Common myeloid progenitor, CD34-positive (primary cell): Measurements from ENCODE around the gene SLC35B1.

Source experiments
- CTCF ChIA-PET: fragments of 350-600 bp; sonication (Branson Sonifier 250); formaldehyde crosslinking; loops from one replicate; lab custom pipeline; 2021; ENCODE audit warnings: antibody characterized with exemption; lab: Charles Lee
- POLR2A ChIA-PET: fragments of 350-600 bp; sonication (Branson Sonifier 250); formaldehyde crosslinking; loops from one replicate; lab custom pipeline; 2021; ENCODE audit warnings: antibody characterized with exemption; lab: Charles Lee
- DNase-seq, 3 donors: peaks; one replicate each; pipeline versions ENCODE4 v3.0.0 to v3.0.0-alpha.2; 2013
- H3K27ac ChIP-seq, 2 experiments: 1 replicate in 1 of 2; 2 replicates in 1 of 2; pipeline ENCODE4 v1.7.0; 2013; ENCODE audit warnings: inconsistent platforms in 2 of 2, low read length in 2 of 2, mild to moderate bottlenecking in 2 of 2, low read depth in 1 of 2, moderate library complexity in 1 of 2; ENCODE audit not compliant: severe bottlenecking in 2 of 2, insufficient read depth in 1 of 2, poor library complexity in 1 of 2
- H3K27me3 ChIP-seq, 5 experiments: replicated peaks in 2 of 5; 1 replicate in 3 of 5; 2 replicates in 2 of 5; pipeline versions ENCODE4 v1.6.1 to v1.7.0; 2013; ENCODE audit warnings: low read length in 4 of 5, mild to moderate bottlenecking in 2 of 5, moderate library complexity in 2 of 5, inconsistent platforms in 1 of 5; ENCODE audit not compliant: insufficient read depth in 5 of 5, control insufficient read depth in 4 of 5
- H3K36me3 ChIP-seq, 4 experiments: 1 replicate in 2 of 4; 2 replicates in 2 of 4; pipeline versions ENCODE4 v1.6.1 to v1.7.0; 2013; ENCODE audit warnings: low read length in 3 of 4, control low read depth in 1 of 4, mild to moderate bottlenecking in 1 of 4; ENCODE audit not compliant: control insufficient read depth in 4 of 4, insufficient read depth in 4 of 4
- H3K4me1 ChIP-seq, 4 experiments: 1 replicate in 3 of 4; 2 replicates in 1 of 4; pipeline versions ENCODE4 v1.6.1 to v1.7.1; 2013; ENCODE audit warnings: low read length in 3 of 4, mild to moderate bottlenecking in 3 of 4, control low read depth in 1 of 4, inconsistent platforms in 1 of 4, moderate library complexity in 1 of 4; ENCODE audit not compliant: control insufficient read depth in 4 of 4, insufficient read depth in 4 of 4; ENCODE audit errors: control extremely low read depth in 1 of 4
- H3K4me3 ChIP-seq, 7 experiments: 1 replicate in 4 of 7; 2 replicates in 3 of 7; pipeline versions ENCODE4 v1.5.1 to v1.7.0; 2013; ENCODE audit warnings: mild to moderate bottlenecking in 7 of 7, low read length in 6 of 7, moderate library complexity in 6 of 7, inconsistent platforms in 2 of 7, low read depth in 2 of 7, control low read depth in 1 of 7; ENCODE audit not compliant: insufficient read depth in 4 of 7, control insufficient read depth in 1 of 7; ENCODE audit errors: extremely low read depth in 1 of 7
- H3K9me3 ChIP-seq, 5 experiments: 1 replicate in 4 of 5; 2 replicates in 1 of 5; pipeline versions ENCODE4 v1.6.1 to v1.7.1; 2013; ENCODE audit warnings: low read length in 4 of 5, mild to moderate bottlenecking in 2 of 5, inconsistent platforms in 1 of 5, low read depth in 1 of 5, moderate library complexity in 1 of 5; ENCODE audit not compliant: control insufficient read depth in 4 of 5, insufficient read depth in 2 of 5; ENCODE audit errors: control extremely low read depth in 1 of 5
- WGBS: methylation state at CpG from one replicate; pipeline ENCODE4 v1.1.5; 2013; ENCODE audit not compliant: insufficient coverage; 5-methylcytosine and 5-hydroxymethylcytosine counted together

Gene SLC35B1

DNA sequence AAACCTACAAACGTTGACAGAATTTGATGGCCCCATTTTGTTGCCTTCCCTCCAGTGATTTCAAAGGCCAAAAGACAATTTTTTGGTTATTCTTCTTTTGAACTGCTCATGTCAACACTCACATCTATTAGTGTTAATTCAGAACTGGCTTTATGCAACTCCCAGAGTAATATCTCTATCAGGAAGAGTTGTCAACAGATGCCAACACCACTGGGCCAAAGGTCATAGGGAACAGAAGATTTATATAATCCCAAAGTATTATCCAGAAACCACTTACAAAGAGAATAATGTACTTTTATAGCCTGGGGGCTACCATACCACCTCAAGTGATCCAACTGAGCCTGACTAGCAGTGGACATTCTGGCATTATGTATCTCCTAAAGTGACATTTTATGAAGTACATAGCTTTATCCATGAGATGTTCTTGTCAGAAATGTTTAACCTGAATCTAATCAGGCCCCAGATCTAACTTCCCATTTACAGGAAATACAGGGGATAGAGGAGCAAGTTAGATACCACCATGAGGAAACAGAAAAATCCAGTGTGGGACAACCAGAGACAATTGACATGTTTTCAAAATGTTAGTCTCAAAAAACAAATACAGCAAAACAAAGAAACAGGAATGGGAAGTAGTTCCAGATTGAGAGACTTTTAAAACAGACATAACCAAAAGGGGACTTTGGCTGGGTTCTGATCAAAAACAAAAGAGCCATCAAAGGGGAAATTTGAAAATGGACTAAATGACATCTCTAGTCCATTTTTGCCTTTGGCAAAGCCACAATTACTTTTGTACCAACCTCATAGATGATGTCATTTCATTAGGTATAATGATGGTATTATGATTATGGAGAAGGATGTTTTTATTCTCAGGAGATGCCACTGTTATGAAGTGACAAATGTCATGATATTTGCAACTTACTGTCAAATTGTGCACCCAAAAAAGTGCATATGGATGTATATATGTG, 37.7 kb upstream of the SLC35B1 start:
- ChIA-PET CTCF (interaction anchor here (1.2 to 5.3 kb wide), 3 partner anchors 14 to 24 kb away, joined by 3 to 73 read pairs (median 6); partner anchors contain the start of gene FAM117A), POLR2A (interaction anchor here (5.0 kb wide), 1 partner anchor 17 kb away, joined by 63 read pairs; the partner anchor contains the start of gene FAM117A)
- Histone ChIP-seq H3K27me3 (no peaks in the 10 kb centered on the region), H3K9me3 (no peaks in the 10 kb centered on the region), H3K36me3 (peaks cover 0 to 45% (median 13%) of the 10 kb centered on the region in 4 experiments), H3K4me1 (peaks cover 71 to 98% (median 88%) of the 10 kb centered on the region in 4 experiments), H3K4me3 (peak overlapping the region in 1 of 7 experiments; percentile 54), H3K27ac (peak overlapping the region; percentile 40 to 60)
- DNase-seq: no peak
- WGBS: 67% methylated on average over 1 of the region's 1 CpG

- peak in 2 of 3 donors; percentile 50 to 71 for DNase-seq
- Histone ChIP-seq H3K36me3 (peaks cover 2 to 45% (median 6%) of the 10 kb centered on the region in 4 experiments), H3K27ac (peak overlapping the region; percentile 91 to 95), H3K4me3 (peak overlapping the region in 6 of 7 experiments; percentile 7 to 66 (median 41)), H3K4me1 (peaks cover 75 to 98% (median 91%) of the 10 kb centered on the region in 4 experiments), H3K9me3 (no peaks in the 10 kb centered on the region), H3K27me3 (no peaks in the 10 kb centered on the region)
- 22% methylated on average over 1 of the region's 1 CpG for WGBS
- ChIA-PET POLR2A (interaction anchor here (0.7 to 8.8 kb wide), 3 partner anchors 16 to 34 kb away, joined by 3 to 201 read pairs (median 5); partner anchors contain the start of genes FAM117A and SLC35B1), CTCF (interaction anchor here (1.0 to 8.0 kb wide), 11 partner anchors 8 to 37 kb away, joined by 3 to 70 read pairs (median 5); partner anchors contain the start of genes FAM117A and SLC35B1)
Measured at GRCh38 chr17:49742166-49742638, 34.4 kb upstream of the SLC35B1 start.

DNA sequence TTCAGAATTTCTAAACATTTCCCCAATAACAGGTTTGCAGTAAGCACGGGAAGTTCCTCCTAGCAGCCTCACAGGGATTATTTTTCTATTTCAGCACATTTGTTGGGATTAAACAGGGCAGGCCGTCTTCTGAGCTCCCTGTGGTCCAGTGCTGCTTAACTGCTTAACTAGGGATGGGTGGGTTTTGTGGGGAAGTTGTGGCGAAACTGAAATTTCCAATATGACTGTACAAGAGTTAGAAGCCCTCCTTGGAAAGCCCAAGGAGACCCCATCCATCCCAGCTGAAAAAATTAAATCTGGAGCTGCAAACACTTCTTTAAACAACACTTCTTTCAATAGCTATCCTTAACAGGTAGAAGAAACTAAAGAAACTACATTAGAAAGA, 33.9 kb upstream of the SLC35B1 start:
- peak overlapping the region; percentile 91 to 95 for H3K27ac ChIP-seq
- ChIA-PET POLR2A (interaction anchor here (1.5 to 8.8 kb wide), 2 partner anchors 17 to 33 kb away, joined by 5 to 201 read pairs; partner anchors contain the start of genes FAM117A and SLC35B1), CTCF (interaction anchor here (1.0 to 8.0 kb wide), 9 partner anchors 9 to 37 kb away, joined by 3 to 70 read pairs (median 5); partner anchors contain the start of gene SLC35B1)
- H3K9me3 ChIP-seq: no peaks in the 10 kb centered on the region
- H3K27me3 ChIP-seq: no peaks in the 10 kb centered on the region
- DNase-seq: no peak
- peaks cover 2 to 46% (median 5%) of the 10 kb centered on the region in 4 experiments for H3K36me3 ChIP-seq
- H3K4me1 ChIP-seq: peaks cover 75 to 98% (median 90%) of the 10 kb centered on the region in 4 experiments
- no CpG with 5 or more reads among the region's 3 CpGs for WGBS
- H3K4me3 ChIP-seq: peak overlapping the region in 6 of 7 experiments; percentile 7 to 66 (median 41)

- Histone ChIP-seq H3K4me1 (peaks cover 71 to 97% (median 87%) of the 10 kb centered on the region in 4 experiments), H3K9me3 (no peaks in the 10 kb centered on the region), H3K27me3 (no peaks in the 10 kb centered on the region), H3K4me3 (peak overlapping the region in 6 of 7 experiments; percentile 7 to 66 (median 46)), H3K36me3 (peaks cover 2 to 45% (median 3%) of the 10 kb centered on the region in 4 experiments), H3K27ac (peak overlapping the region; percentile 91 to 95)
- WGBS: 88% methylated on average over 3 of the region's 5 CpGs
- peak in 1 of 3 donors; percentile 58 for DNase-seq
- ChIA-PET POLR2A (interaction anchor here (0.8 to 8.8 kb wide), 5 partner anchors 8 to 167 kb away, joined by 3 to 201 read pairs (median 10); partner anchors contain the start of genes FAM117A and KAT7), CTCF (interaction anchor here (1.0 to 8.0 kb wide), 10 partner anchors 9 to 38 kb away, joined by 3 to 70 read pairs (median 6); partner anchors contain the start of gene SLC35B1)
Measured at GRCh38 chr17:49741009-49741691, 33.4 kb upstream of the SLC35B1 start.

- ChIA-PET CTCF (interaction anchor here (1.0 to 8.0 kb wide), 5 partner anchors 8 to 39 kb away, joined by 3 to 70 read pairs (median 11); partner anchors contain the start of gene SLC35B1), POLR2A (interaction anchor here (0.6 to 8.8 kb wide), 11 partner anchors 8 to 170 kb away, joined by 3 to 201 read pairs (median 4); partner anchors contain the start of genes FAM117A and KAT7)
- WGBS: 0% methylated on average over 5 of the region's 7 CpGs
- peak overlapping the region in 6 of 7 experiments; percentile 20 to 64 (median 54) for H3K4me3 ChIP-seq
- H3K27ac ChIP-seq: peak overlapping the region; percentile 91 to 95
- H3K4me1 ChIP-seq: peaks cover 60 to 86% (median 77%) of the 10 kb centered on the region in 4 experiments
- peak; percentile 99 to 100 (median 100) for DNase-seq
- H3K27me3 ChIP-seq: no peaks in the 10 kb centered on the region
- H3K9me3 ChIP-seq: no peaks in the 10 kb centered on the region
- H3K36me3 ChIP-seq: peaks cover 0 to 36% (median 4%) of the 10 kb centered on the region in 4 experiments
Measured at GRCh38 chr17:49739641-49740271, 32.0 kb upstream of the SLC35B1 start.
